H1 (cell line): ENCODE measurements around the gene FCHO1. TPM values are rescaled to one million over a fixed set of nuclear protein-coding genes. Genes with fewer than 3 reads are reported as not detected.

ENCODE experiments used
- ASH2L ChIP-seq: fragments of 200-600, 300-600 bp; sonication (generic); IDR thresholded peaks from one replicate; pipeline ENCODE4 v1.7.1; 2017; ENCODE audit warnings: low read length
- BCL11A ChIP-seq, 2 experiments: IDR thresholded peaks; one replicate each; pipeline ENCODE4 v1.6.1; 2011; ENCODE audit warnings: low read depth in 2 of 2, low read length in 2 of 2, mild to moderate bottlenecking in 2 of 2
- CREB1 ChIP-seq: IDR thresholded peaks from 2 replicates; pipeline ENCODE4 v1.6.1; 2012; ENCODE audit warnings: inconsistent platforms
- EGR1 ChIP-seq: IDR thresholded peaks from 2 replicates; pipeline ENCODE4 v1.6.1; 2011; ENCODE audit warnings: low read depth, low read length, borderline replicate concordance
- HDAC6 ChIP-seq: IDR thresholded peaks from one replicate; pipeline ENCODE4 v1.7.1; 2012; ENCODE audit warnings: low read depth, mild to moderate bottlenecking, inconsistent platforms, low read length, moderate library complexity
- NRF1 ChIP-seq: IDR thresholded peaks from 2 replicates; pipeline ENCODE4 v1.6.1; 2011; ENCODE audit warnings: mild to moderate bottlenecking, low read depth, low read length, improper control_type of control experiment
- RFX5 ChIP-seq: IDR thresholded peaks from 2 replicates; pipeline ENCODE4 v1.6.1; 2011; ENCODE audit warnings: low read depth, low read length, improper control_type of control experiment, borderline replicate concordance
- TEAD4 ChIP-seq: IDR thresholded peaks from 2 replicates; pipeline ENCODE4 v1.6.1; 2012; ENCODE audit warnings: low read depth, low read length, inconsistent platforms, mixed read lengths
- polyA plus RNA-seq, 7 experiments: library from polyadenylated mRNA; depleted of rRNA in 3 of 7; stranded (reverse) in 5 of 7; unstranded in 2 of 7; fragments of >200 nt in 5 of 7; fragments of 200-250 nt in 2 of 7; gene quantifications; 1 replicate in 5 of 7; 2 replicates in 1 of 7; 4 replicates in 1 of 7; pipeline versions ENCODE4 v1.2.1 to v1.2.3, GENCODE V29; 2011 to 2013; ENCODE audit warnings: missing spikeins in 2 of 7, mixed read lengths in 2 of 7
- total RNA-seq: library from RNA; stranded (reverse); fragmentation: NEBNext Ultra II Directional; extraction: Animal tissue kit (Norgen Biotek cat#: 25700); gene quantifications from 2 replicates; pipeline ENCODE4 v1.2.1, GENCODE V29; 2021

FCHO1 gene
- total and polyA plus RNA-seq, 2 of the 8 experiments (the other 6 are each of a cell fraction or from before 2014, with no cell fraction given): 13.0 to 25.9 TPM

GRCh38 chr19:17764348-17764747 lies 13.1 kb downstream of the FCHO1 start (continued):
- TF ChIP-seq RFX5 (no peak), EGR1 (no peak), BCL11A (IDR thresholded peaks at IDR 0.05; ENCODE audit: low read depth in 2 of 2, low read length in 2 of 2) (no peak), CREB1 (no peak), HDAC6 (no peak), TEAD4 (no peak), ASH2L (no peak), NRF1 (no peak)
